Activated CD4-positive, alpha-beta T cell treated with anti-CD3 and anti-CD28 coated beads for 24 hours (primary cell): ENCODE results near the gene C1orf87.

Experiments used
- DNase-seq, 2 donors: peaks; one replicate each; pipeline ENCODE4 v3.0.0-alpha.2; 2020; ENCODE audit warnings: low read depth in 2 of 2

C1orf87 gene

DNA sequence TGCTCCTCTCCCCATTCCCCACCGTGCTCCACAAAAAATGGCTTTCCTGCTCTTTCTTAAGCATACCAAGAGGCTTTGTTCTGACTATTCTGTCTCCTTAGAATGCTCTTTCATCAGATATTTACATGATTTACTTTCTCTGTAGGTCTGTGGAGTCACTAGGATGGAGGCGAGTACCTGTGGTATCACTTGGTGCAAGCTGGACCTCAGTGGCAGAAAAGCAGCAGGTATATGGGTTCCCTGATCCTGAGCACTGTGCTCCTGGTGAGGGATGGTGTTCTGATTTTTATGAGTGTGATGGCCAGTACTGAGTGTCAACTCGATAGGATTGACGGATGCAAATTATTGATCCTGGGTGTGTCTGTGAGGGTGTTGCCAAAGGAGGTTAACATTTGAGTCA is 10.0 kb downstream of the C1orf87 start:
- DNase-seq = no peak

DNA sequence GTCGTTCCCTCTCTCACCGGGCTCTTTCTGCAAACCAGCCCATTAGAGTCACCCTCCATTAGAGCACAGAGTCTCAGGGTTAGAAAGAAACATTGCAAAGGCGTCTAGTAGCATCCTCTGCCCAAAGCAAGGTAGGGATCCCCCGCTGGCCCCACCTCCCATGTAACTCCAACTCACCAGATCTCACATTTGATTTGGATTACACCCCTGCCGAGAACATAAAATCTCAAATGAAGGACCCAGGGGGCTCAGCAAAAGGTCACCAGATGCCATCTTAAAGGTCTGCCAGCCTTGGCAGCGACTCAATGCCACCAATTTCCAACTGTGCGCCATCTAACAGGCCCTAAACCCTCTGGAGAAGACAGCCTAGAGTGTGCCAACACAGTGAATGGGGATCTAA is 14.1 kb downstream of the C1orf87 start:
- no peak for DNase-seq

DNA sequence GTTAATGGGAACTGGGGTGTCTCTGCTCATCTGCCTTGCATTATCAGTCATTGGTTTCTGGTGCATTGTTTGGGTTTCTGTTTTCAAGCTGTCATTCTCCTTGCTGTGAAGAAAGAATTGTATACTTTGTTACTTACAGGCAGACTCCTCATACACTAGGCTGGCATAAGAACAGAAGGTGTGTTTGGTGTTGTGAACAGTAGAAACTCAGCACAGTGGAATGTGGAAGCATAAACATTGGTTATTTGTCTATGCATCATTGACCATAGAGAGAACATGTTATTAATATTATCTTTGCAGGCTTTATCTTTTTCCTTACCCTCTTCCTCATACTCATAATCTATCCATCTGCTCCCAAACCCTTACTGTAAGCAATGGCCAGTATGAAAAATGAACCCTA is 18.2 kb downstream of the C1orf87 start:
- no peak for DNase-seq

DNA sequence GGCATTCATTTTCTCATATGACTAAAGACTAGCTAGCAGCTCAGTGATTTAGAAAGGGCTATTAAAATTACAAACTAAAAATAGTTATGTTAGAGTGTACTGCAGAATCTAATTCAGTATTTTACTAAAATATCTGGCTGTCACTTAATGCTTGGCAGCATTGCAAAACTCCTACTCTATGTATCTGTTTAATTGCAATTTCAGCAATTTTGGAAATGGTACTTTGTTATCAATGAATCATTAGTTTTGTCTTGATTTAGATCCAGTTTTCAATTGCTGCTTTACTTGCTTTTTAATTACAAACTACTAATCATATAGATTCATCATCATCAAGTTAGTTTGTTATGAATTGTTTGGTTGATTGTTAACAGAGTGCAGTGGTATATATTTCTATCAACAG is 19.2 kb downstream of the C1orf87 start:
- no peak for DNase-seq

DNA sequence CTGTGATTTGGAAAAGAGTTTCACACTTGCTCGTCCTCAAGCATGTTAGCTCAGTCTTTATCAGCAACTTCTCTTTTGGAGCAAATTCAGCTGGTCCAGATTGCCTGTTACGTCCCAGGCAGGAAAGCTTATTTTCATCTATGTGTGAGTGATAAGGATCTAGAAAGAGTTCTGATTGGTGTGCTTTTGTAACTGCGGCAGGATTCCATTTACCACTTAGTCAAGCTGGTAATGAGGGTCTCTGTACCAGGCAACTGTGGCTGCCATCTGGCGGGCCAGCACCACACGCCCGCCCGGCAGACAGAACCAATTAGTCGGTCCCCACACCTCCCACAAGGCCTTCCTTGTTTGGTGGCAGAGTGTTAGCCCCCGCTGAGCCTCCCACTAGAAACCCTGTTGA is 21.0 kb downstream of the C1orf87 start:
- DNase-seq = no peak

DNA sequence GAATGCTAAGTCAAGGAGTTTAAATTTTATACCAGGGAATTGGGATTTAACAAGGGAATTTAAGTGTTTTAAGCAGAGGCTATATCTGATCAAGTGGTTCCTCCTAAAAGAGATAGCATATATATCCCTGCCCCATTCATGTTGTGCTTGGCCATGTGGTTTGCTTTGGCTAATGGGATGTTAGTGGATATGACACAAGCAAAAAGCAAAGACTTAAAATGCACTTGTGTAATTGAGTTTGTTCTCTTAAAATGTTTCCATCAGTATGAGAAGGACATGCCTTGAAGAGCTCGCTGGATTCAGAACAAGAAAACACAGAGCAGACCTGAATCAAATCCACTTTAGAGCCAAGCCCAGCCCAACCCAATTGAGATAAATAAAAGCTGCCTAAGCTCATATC is 22.4 kb downstream of the C1orf87 start:
- no peak for DNase-seq

DNA sequence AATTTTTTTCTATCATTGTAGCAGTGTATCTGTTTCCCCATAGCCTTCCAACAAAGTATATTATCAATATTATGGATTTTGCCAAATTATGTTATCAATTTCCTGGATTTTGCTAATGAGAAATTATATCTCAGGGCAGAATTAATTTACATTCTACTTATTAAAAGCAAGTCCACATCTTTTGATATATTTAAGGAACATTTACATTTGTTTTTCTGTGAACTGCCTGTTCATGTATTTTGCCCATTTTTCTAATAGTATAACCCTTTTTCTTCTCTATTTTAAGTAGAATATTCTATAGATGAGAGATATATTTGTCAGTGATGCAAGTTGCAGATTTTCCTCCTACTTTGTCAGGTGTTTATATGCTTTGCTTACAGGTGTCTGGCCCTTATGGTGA is 24.4 kb downstream of the C1orf87 start:
- no peak for DNase-seq

DNA sequence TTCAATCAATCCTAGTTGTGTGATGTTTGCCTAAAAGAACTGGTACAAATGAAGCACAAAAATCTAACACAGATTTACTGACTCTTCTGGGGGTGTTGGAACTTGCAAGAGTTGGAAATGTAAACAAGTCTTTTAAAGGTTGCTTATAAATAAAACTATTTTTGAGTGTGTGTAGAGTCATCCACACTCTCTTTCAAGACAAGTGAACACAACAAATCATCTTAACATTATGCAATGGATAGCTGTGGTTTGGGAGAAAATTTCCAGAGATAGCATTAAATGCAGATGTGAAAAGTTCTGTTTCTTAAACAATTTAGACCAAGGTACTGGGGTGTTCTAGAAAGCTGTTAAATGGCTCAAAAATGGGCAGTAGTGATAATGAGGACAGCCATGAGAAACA is 28.7 kb downstream of the C1orf87 start:
- DNase-seq = no peak

DNA sequence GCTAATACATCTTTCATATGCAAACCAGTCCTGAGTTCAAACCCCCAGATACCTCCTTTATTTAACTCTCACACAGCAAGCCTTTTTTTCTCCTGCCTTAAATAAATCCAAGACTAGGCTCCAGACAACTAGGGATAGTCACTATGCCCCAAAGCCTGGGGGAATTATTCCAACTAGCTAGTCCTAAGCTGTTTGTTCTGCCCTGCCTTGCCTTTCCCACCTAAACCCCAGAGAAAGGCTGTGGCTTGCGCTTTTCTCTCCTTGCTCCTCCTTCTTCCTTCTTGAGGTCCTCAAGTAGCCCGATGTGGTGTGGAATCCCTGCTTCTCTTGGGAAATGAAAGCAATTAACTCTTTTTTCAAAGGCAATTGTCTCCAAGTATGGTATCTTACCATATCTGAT is 31.8 kb downstream of the C1orf87 start:
- DNase-seq = no peak

DNA sequence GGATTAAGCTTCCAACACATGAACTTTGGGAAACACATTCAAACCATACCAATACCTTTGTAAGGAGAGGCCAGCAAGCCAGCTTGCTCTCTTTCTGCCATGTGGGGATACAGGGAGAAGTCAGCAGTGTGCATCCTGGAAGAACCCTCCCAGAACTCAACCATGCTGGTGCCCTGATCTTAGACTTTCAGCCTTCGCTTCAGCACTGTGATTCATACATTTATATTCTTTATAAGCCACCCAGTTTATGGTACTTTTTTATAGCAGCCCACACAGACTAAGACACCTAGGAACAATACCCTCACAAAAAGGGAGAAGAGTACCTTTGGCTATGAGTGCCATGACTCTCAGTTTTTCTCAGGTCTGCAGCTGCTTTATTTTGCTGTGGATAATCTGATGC is 35.9 kb downstream of the C1orf87 start:
- no peak for DNase-seq

DNA sequence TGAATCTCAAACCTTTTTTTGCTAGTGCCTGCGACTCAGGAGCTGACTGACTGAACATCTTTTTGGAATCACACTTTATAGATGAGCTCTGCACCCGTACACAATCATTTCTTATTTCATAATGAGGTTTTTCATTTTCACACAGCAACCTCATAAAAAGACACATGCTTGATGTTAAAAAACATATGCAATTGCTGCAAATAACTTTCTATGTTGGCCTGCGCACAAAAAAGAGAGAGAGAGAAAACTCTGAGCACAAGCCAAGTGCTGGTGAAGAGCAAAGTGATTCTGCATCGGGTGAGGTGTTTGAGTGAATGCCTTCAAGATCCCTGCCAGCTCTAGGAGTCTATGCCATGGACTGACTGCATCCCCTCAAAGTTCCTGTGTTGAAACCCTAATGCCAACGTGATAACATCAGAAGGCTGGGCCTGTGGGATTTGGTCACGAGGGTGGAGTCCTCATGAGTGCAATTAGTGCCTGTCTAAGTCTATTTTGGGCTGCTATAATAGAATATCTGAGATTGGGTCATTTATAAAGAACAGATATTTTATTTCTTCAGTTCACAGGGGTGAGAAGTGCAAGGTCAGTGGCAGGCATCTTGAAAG is 36.6 kb downstream of the C1orf87 start:
- no peak for DNase-seq

DNA sequence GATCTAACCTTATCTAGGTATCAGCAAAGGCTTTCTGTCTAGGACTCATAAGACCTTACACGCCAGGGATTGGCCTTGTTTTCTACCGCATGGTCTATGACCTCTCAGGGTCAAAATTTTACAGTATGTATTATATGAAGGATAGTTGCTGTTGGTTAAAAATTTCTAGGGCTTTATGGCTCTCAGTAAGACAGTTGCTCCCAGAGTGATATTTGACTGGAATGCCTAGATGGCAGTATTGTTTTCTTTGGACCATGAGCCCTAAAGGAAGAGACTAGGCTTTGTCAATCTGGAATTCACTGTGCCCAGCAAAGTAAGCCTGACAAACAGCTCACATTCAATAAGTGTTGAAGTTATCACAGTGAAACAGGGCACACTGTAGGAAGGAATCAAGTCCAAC is 37.6 kb downstream of the C1orf87 start:
- no peak for DNase-seq

DNA sequence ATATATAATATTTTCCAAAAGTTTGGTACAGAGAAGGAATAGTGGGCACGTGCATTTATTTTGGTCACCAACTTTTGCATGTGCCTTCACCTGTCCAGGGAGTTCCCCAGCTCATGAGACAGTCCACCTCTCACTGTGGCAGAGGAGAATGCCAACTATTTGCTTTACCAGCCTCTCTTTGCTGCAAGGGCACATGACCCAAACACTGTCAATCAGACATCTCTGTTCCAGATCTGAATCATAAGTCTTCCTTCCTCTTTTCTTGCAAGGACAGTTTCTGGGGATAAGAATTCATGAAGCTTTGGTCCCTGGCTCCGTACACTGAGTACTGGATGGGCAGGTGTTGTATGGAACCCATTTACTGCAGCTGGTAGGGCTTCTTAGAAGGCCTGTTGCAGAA is 38.6 kb downstream of the C1orf87 start:
- no peak for DNase-seq

DNA sequence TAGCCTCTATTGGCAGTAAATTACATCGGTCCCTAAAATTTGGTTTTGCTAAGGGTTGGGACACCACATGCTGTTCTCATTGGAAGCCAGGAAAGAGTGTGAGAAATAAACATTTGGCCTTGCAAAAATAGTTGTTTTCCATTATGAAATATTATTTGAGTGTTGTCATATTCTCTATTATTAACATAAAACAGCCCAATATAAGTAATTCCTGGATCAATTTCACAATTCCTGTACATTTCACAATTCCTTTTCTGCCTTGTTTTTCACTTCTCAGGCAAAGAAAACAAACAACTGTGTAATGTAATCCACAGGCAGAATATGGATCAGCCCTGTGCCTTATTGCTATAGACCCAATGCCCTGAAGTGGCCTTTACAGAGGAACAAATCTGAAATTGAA is 40.5 kb downstream of the C1orf87 start:
- DNase-seq = no peak

DNA sequence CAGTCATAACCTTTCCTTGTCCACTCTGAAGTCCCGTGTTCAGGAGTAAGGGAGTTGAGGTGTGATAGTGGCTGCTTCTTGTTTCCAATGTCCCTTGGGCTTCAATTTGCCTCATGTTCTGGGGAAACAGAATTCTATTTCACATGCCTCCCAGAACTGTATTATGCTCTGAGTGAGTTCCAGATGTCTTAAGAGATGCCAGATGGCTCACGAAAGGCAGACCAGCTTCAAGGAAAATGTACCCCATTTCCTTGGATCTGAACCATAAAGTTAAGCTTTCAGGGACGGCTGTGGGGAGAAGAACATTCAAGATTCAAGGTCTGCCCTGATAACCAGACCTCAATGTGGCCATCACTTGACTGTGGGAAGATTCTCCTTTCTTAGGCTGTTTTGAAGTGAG is 42.4 kb downstream of the C1orf87 start:
- no peak for DNase-seq

DNA sequence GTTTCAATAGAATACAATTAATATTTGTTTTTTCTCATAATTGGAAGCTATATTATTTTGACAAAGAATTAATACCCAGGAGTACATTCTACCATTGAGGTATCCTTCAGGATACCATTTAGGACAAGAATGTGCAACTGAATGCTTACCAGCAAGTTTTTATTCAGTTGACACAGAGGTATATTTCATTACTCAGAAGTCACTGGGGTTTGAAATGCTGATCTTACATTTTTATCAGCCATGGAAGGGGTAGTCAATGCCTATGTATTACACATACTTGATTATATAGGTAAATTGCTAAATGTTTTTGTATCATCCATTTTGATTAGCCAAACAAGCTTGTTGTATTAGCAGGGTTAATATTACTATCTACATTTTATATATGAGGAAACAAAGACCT is 48.0 kb downstream of the C1orf87 start:
- DNase-seq = no peak

DNA sequence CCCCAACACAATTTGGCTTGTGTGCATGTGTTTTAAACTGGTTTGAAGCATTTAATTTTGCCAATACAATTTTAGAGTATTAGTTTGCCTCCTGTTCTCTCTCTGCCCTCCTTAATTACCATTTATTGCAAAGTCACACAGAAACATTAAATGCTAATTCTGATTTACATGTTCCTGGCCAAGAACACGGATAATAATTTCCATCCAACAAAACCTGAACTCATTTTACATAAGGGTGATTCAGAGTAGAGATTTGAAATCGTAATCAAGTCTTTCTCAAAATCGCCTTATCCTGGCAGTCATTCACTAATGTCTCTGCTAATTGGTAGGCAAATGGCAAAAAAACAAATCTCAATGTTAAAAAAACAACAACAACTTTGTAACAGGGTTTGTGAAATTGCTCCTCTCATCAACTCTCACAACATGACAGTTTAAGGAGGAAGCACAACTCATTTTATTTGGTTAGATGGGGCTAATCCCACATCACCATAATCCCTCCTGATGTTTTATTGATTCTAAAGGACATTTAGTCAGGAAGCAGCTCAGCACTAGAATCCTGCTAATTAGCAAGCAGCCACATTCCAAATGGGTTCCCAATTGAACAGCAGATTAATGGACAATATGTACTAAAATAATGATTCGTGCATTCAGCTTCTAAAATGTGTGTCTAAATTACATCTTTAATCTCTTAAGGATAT is 55.9 kb downstream of the C1orf87 start:
- DNase-seq = no peak

DNA sequence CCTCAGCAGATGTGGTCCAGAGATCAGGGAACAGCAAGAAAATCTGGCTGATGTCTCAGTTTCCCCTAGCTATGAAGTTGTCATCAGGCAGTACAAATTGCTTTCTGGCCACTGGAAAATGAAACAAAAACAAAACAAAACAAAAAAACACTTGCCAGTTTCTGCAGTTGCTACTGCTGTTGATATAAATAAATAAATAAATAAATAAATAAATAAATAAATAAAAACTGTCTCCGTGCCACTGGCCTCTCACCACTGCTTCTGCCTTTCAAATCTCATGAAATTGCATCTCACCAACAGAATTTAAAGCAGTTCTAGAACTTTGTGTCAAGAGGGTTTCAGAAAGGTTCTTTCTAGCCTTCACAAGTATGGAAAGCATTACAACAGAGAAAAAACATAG is 62.9 kb downstream of the C1orf87 start:
- DNase-seq = no peak

DNA sequence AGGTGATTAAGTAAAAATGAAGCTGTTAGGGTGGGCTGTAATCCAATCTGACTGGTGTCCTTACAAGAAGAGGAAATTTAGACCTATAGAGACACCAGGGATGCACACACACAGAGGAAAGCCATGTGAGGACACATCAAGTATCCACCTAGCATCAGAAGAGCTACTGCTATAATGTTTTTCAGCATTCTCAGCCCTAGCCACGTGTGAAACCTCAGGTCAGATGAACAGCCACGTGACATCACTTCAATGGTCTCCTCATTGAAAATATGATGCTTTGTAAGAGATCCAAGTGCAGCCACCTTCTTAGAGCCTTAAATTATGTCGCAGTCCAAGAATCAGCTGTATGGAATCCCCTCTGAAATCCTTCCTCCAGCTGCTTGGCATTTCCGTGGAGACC is 65.1 kb downstream of the C1orf87 start:
- DNase-seq = no peak

DNA sequence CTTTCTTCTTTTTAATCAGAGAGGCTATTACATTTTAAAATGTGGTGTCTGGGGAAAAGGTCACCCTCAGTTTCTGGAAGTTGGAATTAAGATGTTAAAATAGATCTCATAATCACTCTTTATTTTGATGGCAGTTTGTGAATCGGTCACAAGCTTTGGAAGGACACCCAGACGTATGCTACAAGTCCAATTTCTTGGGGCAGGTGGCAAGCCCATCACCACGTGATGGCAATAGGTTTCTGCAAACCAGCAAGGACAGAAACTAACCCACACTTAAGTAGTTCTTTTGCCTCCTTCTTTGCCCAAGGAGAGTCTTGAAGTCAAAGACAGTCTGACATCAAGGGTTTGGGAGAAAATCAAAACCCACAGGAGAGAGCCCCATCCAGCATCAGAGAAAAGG is 72.9 kb downstream of the C1orf87 start:
- no peak for DNase-seq

DNA sequence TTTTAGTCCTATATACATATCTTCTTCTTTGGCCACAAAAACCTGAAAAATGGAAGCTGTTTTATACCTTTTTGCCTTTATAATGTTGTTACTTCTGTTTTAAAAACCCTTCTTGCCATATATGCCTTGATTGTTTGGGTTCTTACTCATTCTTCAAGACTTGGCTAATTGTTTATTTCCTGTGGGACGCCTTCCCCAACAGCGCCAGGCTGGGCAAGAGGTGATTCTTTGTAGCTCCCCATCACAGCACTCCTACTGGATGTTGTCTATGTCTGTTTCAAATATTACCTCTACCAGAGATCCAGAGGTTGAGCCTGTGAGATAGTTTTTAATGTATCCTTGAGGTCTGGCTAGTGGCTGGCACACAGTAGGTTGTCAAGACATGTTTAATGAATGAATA is 73.8 kb downstream of the C1orf87 start:
- DNase-seq = no peak

DNA sequence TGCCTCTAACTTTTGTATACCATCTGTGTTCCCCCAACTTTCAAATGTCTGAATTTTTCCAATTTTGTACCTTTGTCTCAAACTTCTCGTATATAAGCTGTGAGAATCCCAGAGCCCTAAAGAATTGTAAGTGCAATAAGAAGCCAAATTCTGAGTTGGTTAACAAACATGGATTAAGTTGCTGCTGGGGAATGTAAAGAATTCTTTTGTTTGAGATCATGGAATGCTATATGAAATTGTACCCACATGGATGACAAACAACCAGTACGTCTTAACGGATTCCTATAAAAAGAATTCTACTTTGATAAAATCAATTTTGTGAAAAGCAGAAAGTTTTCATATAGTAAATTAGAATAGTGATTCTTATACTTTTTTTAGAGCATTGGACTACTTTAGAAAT is 74.6 kb downstream of the C1orf87 start:
- no peak for DNase-seq

DNA sequence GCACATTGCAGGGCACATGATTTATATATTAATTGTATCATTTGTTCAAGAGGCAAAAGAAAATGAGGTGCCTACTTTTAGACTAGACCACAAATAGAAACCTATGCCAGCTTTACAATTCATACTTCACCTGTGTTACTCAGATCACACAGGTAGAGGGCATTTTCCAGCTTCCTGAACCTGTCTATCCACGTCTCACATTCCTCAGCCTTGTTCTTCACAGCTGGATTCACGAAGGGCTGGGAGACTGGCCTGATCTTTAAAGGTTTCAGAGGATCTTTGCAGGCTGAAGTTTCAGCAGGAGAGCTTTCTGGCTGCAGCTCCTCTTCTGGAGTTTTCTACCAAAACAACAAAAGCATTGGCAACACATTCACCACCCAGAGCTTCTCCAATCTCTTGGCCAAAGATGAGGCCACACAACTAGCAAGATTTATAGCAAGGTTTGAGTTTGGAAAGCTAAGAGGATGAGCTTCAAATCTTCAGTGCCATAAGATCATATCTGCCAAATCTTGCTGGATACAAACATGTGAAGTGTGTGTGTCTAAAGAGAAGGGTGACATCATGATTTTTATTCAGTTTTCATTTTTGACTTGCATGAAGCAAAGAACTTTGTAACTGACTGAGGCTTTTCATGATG is 76.0 kb downstream of the C1orf87 start:
- DNase-seq = no peak
